Astrocyte (in vitro differentiated cells and primary cell): Measurements from ENCODE around the gene SLC6A13. TPM values are rescaled to one million over a fixed set of nuclear protein-coding genes. Genes with fewer than 3 reads are reported as not detected.

Experiments used
- DNase-seq: peaks from one replicate; pipeline ENCODE4 v3.0.0-alpha.2; 2010; ENCODE audit warnings: low read depth
- FAIRE-seq: peaks from 2 replicates; lab custom pipeline; 2011; peaks lifted over from hg19 to GRCh38; lab: Jason Lieb, UNC
- H2AFZ ChIP-seq: 2 replicates; pipeline ENCODE4 v1.6.0; 2012; ENCODE audit warnings: low read depth, low read length, inconsistent platforms
- H3K27ac ChIP-seq: 2 replicates; pipeline ENCODE4 v1.5.1; 2011; ENCODE audit warnings: low read depth, low read length, inconsistent platforms
- H3K27me3 ChIP-seq: 2 replicates; pipeline ENCODE4 v1.6.0; 2011; ENCODE audit warnings: low read length, inconsistent platforms; ENCODE audit not compliant: insufficient read depth
- H3K36me3 ChIP-seq: 2 replicates; pipeline ENCODE4 v1.5.1; 2011; ENCODE audit warnings: low read length, inconsistent platforms; ENCODE audit not compliant: insufficient read depth
- H3K4me1 ChIP-seq: 2 replicates; pipeline ENCODE4 v1.5.1; 2011; ENCODE audit warnings: low read length, inconsistent platforms; ENCODE audit not compliant: insufficient read depth
- H3K4me2 ChIP-seq: 2 replicates; pipeline ENCODE4 v1.6.0; 2012; ENCODE audit warnings: low read length, inconsistent platforms
- H3K4me3 ChIP-seq: 2 replicates; pipeline ENCODE4 v1.5.1; 2011; ENCODE audit warnings: low read depth, mild to moderate bottlenecking, low read length, inconsistent platforms; ENCODE audit not compliant: insufficient read depth
- H3K79me2 ChIP-seq: 2 replicates; pipeline ENCODE4 v1.6.0; 2012; ENCODE audit warnings: mild to moderate bottlenecking, low read length, inconsistent platforms; ENCODE audit not compliant: insufficient read depth
- H3K9ac ChIP-seq: 2 replicates; pipeline ENCODE4 v1.6.0; 2012; ENCODE audit warnings: mild to moderate bottlenecking, low read length, inconsistent platforms
- H3K9me3 ChIP-seq: 2 replicates; pipeline ENCODE4 v1.5.1; 2012; ENCODE audit warnings: low read depth, mild to moderate bottlenecking, low read length, inconsistent platforms; ENCODE audit not compliant: insufficient read depth
- H4K20me1 ChIP-seq: 2 replicates; pipeline ENCODE4 v1.6.0; 2012; ENCODE audit warnings: low read length, inconsistent platforms; ENCODE audit not compliant: insufficient read depth
- H3K27ac Mint-ChIP-seq: one replicate; pipeline ENCODE4 v1.8.0; 2021; ENCODE audit warnings: mild to moderate bottlenecking, mixed read lengths; ENCODE audit not compliant: unreplicated experiment
- H3K27me3 Mint-ChIP-seq: one replicate; pipeline ENCODE4 v1.8.0; 2021; ENCODE audit warnings: low read depth, mixed read lengths; ENCODE audit not compliant: unreplicated experiment
- H3K36me3 Mint-ChIP-seq: one replicate; pipeline ENCODE4 v1.8.0; 2021; ENCODE audit warnings: low read depth, mixed read lengths; ENCODE audit not compliant: unreplicated experiment
- H3K4me1 Mint-ChIP-seq: one replicate; pipeline ENCODE4 v1.8.0; 2021; ENCODE audit warnings: low read depth, mixed read lengths; ENCODE audit not compliant: unreplicated experiment
- H3K4me3 Mint-ChIP-seq: one replicate; pipeline ENCODE4 v1.8.0; 2021; ENCODE audit warnings: mild to moderate bottlenecking, moderate library complexity, mixed read lengths; ENCODE audit not compliant: unreplicated experiment
- H3K9me3 Mint-ChIP-seq: one replicate; pipeline ENCODE4 v1.8.0; 2021; ENCODE audit warnings: mild to moderate bottlenecking, mixed read lengths; ENCODE audit not compliant: unreplicated experiment
- EZH2 ChIP-seq: IDR thresholded peaks from 2 replicates; pipeline ENCODE4 v1.6.1; 2012; ENCODE audit warnings: mild to moderate bottlenecking, low read length, inconsistent platforms; ENCODE audit not compliant: insufficient read depth
- total RNA-seq: library from RNA; stranded (reverse); gene quantifications from 2 replicates; pipeline ENCODE4 v1.2.1, GENCODE V29; 2021
- TF ChIP-seq, protein P1 (sequence below): IDR thresholded peaks from 2 replicates; pipeline ENCODE4 v1.5.1; 2011; ENCODE audit warnings: low read depth, mild to moderate bottlenecking, inconsistent platforms, low read length, moderate library complexity; ENCODE audit not compliant: insufficient read depth

SLC6A13 gene
- total RNA-seq, 1 donor from 2014 or later: 2.6 TPM

DNA sequence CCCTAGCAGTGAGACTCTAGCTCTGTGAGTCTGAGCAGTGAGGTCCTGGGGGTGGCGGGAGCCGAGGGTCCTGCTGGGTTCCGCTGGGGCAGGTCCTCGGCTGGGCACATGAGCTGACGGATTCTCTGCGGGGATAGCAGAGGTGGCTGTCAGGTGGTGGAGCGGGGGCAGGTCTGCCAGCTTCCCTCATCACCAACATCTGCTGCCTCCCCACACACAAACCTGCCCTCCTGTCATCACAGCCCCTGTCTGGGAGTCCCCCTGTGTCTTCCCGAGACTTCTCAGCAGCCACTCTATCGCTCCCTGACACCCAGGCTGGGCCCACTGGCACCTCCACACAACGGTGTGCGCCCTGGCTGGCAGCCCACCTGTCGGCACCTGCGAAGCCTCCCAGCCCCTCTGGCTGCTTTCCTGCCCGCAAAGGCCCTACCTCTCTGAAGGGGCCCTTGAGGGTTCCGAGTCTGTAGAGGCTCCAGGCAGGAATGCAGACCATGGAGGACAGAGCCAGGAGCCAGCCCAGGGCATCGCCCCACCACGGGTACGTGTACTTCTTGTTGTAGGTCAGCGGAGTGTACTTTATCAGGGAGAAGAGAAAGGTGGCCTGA, 41.6 kb downstream of the SLC6A13 start:
- Histone ChIP-seq H3K4me1 (no peaks in the 10 kb centered on the region), H3K9me3 (no peaks in the 10 kb centered on the region), H3K27me3 (peaks cover 9% of the 10 kb centered on the region), H4K20me1 (no peaks in the 10 kb centered on the region), H3K79me2 (no peaks in the 10 kb centered on the region), H3K4me2 (no peak overlapping the region), H3K27ac (no peak overlapping the region), H3K36me3 (no peaks in the 10 kb centered on the region), H3K9ac (no peak overlapping the region), H3K4me3 (no peak overlapping the region), H2AFZ (no peak overlapping the region)
- H3K9me3 Mint-ChIP-seq: peaks cover 6% of the 10 kb centered on the region
- FAIRE-seq: no peak
- no peak for DNase-seq
- H3K4me1 Mint-ChIP-seq: no peaks in the 10 kb centered on the region
- no peak for TF ChIP-seq EZH2
- TF ChIP-seq, protein P1, sequence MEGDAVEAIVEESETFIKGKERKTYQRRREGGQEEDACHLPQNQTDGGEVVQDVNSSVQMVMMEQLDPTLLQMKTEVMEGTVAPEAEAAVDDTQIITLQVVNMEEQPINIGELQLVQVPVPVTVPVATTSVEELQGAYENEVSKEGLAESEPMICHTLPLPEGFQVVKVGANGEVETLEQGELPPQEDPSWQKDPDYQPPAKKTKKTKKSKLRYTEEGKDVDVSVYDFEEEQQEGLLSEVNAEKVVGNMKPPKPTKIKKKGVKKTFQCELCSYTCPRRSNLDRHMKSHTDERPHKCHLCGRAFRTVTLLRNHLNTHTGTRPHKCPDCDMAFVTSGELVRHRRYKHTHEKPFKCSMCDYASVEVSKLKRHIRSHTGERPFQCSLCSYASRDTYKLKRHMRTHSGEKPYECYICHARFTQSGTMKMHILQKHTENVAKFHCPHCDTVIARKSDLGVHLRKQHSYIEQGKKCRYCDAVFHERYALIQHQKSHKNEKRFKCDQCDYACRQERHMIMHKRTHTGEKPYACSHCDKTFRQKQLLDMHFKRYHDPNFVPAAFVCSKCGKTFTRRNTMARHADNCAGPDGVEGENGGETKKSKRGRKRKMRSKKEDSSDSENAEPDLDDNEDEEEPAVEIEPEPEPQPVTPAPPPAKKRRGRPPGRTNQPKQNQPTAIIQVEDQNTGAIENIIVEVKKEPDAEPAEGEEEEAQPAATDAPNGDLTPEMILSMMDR: no peak
- H3K4me3 Mint-ChIP-seq: no peak overlapping the region
- H3K27ac Mint-ChIP-seq: no peak overlapping the region
- H3K36me3 Mint-ChIP-seq: peaks cover 5% of the 10 kb centered on the region
- peaks cover 36% of the 10 kb centered on the region for H3K27me3 Mint-ChIP-seq

DNA sequence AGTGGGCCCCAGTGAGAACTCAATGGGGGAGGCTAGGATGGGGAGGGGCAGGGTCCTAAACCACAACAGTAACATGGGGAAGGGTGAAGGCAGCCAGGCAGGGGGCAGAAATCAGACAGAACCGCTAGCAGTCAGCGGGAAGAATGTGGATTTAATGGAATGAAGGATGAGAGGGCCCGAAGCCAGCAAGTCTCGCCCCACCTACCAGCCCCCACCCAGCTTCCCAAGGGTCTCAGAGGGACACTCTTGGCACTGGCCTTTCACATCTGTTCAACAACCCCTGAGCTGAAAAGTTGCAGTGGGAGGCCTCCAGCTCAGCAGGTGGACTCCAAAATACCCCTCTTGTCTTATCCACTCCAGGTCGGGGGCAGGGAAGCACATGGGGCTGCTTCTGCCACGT, 42.1 kb downstream of the SLC6A13 start:
- Histone ChIP-seq H3K79me2 (no peaks in the 10 kb centered on the region), H3K9ac (no peak overlapping the region), H3K27me3 (peaks cover 11% of the 10 kb centered on the region), H4K20me1 (no peaks in the 10 kb centered on the region), H3K4me2 (no peak overlapping the region), H3K9me3 (no peaks in the 10 kb centered on the region), H3K36me3 (no peaks in the 10 kb centered on the region), H3K27ac (no peak overlapping the region), H3K4me3 (no peak overlapping the region), H3K4me1 (no peaks in the 10 kb centered on the region), H2AFZ (no peak overlapping the region)
- no peak for DNase-seq
- H3K4me3 Mint-ChIP-seq: no peak overlapping the region
- H3K27ac Mint-ChIP-seq: no peak overlapping the region
- H3K27me3 Mint-ChIP-seq: peaks cover 31% of the 10 kb centered on the region
- FAIRE-seq: no peak
- H3K36me3 Mint-ChIP-seq: peaks cover 5% of the 10 kb centered on the region
- no peak for TF ChIP-seq EZH2
- TF ChIP-seq, protein P1: no peak
- no peaks in the 10 kb centered on the region for H3K4me1 Mint-ChIP-seq
- H3K9me3 Mint-ChIP-seq: peaks cover 6% of the 10 kb centered on the region

DNA sequence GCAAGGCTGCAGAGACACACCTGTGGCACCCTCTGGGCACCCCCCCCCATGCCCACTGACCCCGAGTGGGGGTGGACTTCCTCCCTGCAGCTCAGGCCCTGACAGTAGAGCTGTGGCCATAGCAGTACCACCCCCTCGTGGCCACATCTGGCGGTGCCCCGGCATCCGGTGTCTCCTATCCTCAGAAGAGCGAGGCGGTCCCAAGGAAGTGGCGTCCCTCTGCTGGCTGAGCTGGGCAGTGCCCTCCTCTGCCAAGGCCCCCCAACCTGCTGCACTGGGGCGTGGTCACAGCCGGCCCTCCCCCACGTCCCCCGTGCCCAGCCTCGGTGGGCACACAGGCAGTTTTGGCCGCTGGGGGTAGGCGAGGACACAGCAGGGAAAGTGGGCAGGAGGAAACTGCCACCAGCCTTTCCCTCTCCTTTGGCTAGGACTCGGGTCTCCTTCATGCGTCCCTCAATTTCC, 42.7 kb downstream of the SLC6A13 start:
- DNase-seq: peak; percentile 3
- TF ChIP-seq EZH2: no peak
- TF ChIP-seq, protein P1: peak; percentile 47
- Histone ChIP-seq H3K27me3 (peaks cover 11% of the 10 kb centered on the region), H3K9me3 (no peaks in the 10 kb centered on the region), H3K27ac (no peak overlapping the region), H3K9ac (no peak overlapping the region), H3K4me2 (no peak overlapping the region), H3K4me1 (no peaks in the 10 kb centered on the region), H2AFZ (no peak overlapping the region), H3K4me3 (no peak overlapping the region), H3K79me2 (no peaks in the 10 kb centered on the region), H3K36me3 (no peaks in the 10 kb centered on the region), H4K20me1 (no peaks in the 10 kb centered on the region)
- no peak overlapping the region for H3K4me3 Mint-ChIP-seq
- H3K27me3 Mint-ChIP-seq: peaks cover 31% of the 10 kb centered on the region
- H3K9me3 Mint-ChIP-seq: peaks cover 6% of the 10 kb centered on the region
- H3K4me1 Mint-ChIP-seq: no peaks in the 10 kb centered on the region
- FAIRE-seq: no peak
- H3K27ac Mint-ChIP-seq: no peak overlapping the region
- peaks cover 5% of the 10 kb centered on the region for H3K36me3 Mint-ChIP-seq
